BE2C (cell line): ENCODE results near the gene ARHGEF25.

Experiments
- DNase-seq: peaks from one replicate; pipeline ENCODE4 v3.0.0-alpha.2; 2020
- H3K27me3 ChIP-seq: fragments of 250-450 bp; sonication (Bioruptor Pico); 2 replicates; pipeline ENCODE4 v1.5.1; 2020; ENCODE audit warnings: mild to moderate bottlenecking
- H3K36me3 ChIP-seq: fragments of 250-450 bp; sonication (Bioruptor Pico); 2 replicates; pipeline ENCODE4 v1.5.1; 2020; ENCODE audit warnings: mild to moderate bottlenecking
- H3K4me1 ChIP-seq: fragments of 250-450 bp; sonication (Bioruptor Pico); 2 replicates; pipeline ENCODE4 v1.5.1; 2020
- H3K4me3 ChIP-seq: 2 replicates; pipeline ENCODE4 v1.5.1; 2011; ENCODE audit warnings: low read depth, low read length
- H3K9me3 ChIP-seq: fragments of 250-450 bp; sonication (Bioruptor Pico); 2 replicates; pipeline ENCODE4 v1.5.1; 2020
- CTCF ChIP-seq: IDR thresholded peaks from 2 replicates; pipeline ENCODE4 v1.5.1; 2012; ENCODE audit warnings: mild to moderate bottlenecking, low read depth, low read length

The ARHGEF25 gene

GRCh38 chr12:57590479-57590863 is 20.8 kb upstream of the ARHGEF25 start:
- no peak for DNase-seq
- Histone ChIP-seq H3K4me3 (peak overlapping the region; percentile 80), H3K4me1 (no peaks in the 10 kb centered on the region), H3K36me3 (no peaks in the 10 kb centered on the region), H3K9me3 (no peaks in the 10 kb centered on the region), H3K27me3 (no peaks in the 10 kb centered on the region)
- TF ChIP-seq CTCF, result no peak

GRCh38 chr12:57590864-57591781 is 20.1 kb upstream of the ARHGEF25 start, which contains the start of gene PIP4K2C:
Gene PIP4K2C, plus strand, starts transcription at chr12:57591192. Its CDS starts 98 bp downstream, at chr12:57591290.
- no peaks in the 10 kb centered on the region for H3K36me3 ChIP-seq
- peak; percentile 73 for DNase-seq
- no peak for TF ChIP-seq CTCF
- H3K27me3 ChIP-seq, result no peaks in the 10 kb centered on the region
- H3K4me3 ChIP-seq, result peak within 1 kb of the TSS; percentile 80
- no peaks in the 10 kb centered on the region for H3K4me1 ChIP-seq
- H3K9me3 ChIP-seq, result no peaks in the 10 kb centered on the region

DNA sequence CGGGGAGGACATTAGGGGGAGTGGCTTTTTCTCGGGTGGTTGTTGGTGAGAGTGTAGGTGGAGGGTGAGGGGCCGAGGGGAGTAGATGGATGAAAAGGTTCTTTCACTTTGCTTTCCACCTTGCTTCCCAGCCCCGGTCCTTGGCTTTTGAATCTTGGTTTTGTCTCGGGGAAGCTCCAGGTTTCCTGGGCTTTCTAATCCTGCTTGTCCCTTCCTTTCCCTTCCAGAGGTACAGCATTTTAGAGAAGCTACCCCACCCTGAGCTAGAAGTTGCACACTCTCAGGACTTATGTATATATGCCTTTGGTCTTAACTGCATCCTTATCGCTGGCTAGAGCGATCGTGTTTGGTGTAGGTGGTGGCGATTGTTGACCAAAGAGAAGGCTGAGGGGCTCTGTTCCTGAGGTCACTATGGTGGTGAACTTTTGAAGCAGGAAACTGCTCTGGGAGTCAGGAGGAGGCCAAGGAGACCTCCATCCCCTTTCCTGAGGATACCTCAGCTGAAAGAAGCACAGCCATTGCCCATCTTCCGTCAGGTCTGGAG is 19.4 kb upstream of the ARHGEF25 start:
- DNase-seq, result no peak
- Histone ChIP-seq H3K36me3 (no peaks in the 10 kb centered on the region), H3K4me3 (peak overlapping the region; percentile 80), H3K27me3 (no peaks in the 10 kb centered on the region), H3K9me3 (no peaks in the 10 kb centered on the region), H3K4me1 (no peaks in the 10 kb centered on the region)
- TF ChIP-seq CTCF, result no peak

DNA sequence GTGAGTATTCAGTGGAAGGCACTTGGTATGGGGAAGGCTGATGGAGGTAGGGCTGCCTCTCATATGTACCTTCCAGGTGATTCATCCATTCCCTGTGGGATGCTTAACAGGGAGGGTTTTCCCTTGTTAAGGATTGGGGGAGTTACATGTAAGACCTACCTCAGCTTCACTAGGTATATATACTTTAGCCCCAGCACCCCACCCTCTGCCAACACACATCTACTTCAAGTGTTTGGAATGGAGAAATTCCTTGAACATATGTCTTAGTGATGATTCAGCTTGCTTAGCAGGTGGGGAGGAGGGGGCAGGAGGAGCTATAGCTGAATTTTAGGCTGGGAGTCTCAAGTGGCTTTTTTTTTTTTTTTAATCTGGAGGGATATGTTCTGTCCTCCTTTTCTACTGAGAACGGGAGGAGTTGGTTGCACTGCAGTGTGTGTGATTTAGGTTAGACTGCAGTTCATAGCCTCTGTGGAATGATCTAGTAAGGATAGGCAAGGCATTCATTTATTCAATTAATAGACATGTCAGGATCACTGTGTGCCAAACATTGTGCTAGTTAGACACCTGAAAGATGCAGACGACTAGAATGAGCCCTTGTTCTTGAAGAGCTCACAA is 18.6 kb upstream of the ARHGEF25 start:
- no peak for TF ChIP-seq CTCF
- H3K27me3 ChIP-seq, result no peaks in the 10 kb centered on the region

DNA sequence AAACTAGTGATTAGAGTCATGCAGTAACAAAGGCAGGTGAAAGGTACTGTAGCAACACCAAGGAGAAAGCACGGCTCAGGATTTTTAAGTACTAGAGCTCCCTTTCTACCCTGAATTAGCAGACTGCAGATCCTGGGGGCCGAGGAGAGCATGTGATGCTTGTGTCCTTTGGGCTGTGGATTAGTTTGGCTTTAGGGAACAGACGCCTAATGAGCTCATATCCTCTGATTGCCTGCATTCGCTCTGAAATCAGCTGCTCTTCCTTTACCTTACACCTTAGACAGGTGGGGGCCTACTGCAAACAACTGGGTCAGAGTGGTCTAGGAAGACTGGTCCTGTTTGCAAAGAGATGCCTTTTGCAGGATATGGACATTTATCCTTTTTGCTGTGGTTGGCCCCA is 18.0 kb upstream of the ARHGEF25 start:
- no peak for TF ChIP-seq CTCF
- H3K4me1 ChIP-seq, result no peaks in the 10 kb centered on the region
- no peaks in the 10 kb centered on the region for H3K27me3 ChIP-seq
- H3K36me3 ChIP-seq, result no peaks in the 10 kb centered on the region
- DNase-seq, result no peak
- no peak overlapping the region for H3K4me3 ChIP-seq
- H3K9me3 ChIP-seq, result no peaks in the 10 kb centered on the region

More for the DNA sequence above, 18.6 kb upstream of the ARHGEF25 start:
- DNase-seq, result no peak
- Histone ChIP-seq H3K36me3 (no peaks in the 10 kb centered on the region), H3K4me3 (no peak overlapping the region), H3K4me1 (no peaks in the 10 kb centered on the region), H3K9me3 (no peaks in the 10 kb centered on the region)
